Neuronal stem cell (in vitro differentiated cells): ENCODE measurements around the gene TRERF1.
A peak's percentile ranks its signal among the peaks of the same experiment; 100 is the strongest.

Experiments used
- DNase-seq: peaks from one replicate; pipeline ENCODE4 v3.0.0-alpha.2; 2013; ENCODE audit warnings: low spot score
- H2AFZ ChIP-seq: one replicate; pipeline ENCODE4 v1.6.1; 2013; ENCODE audit warnings: mild to moderate bottlenecking, low read length, inconsistent platforms
- H2AK5ac ChIP-seq: 2 replicates; pipeline ENCODE4 v1.6.1; 2013; ENCODE audit warnings: low read depth, mild to moderate bottlenecking, inconsistent platforms, low read length, moderate library complexity, mixed read lengths
- H2BK120ac ChIP-seq: 2 replicates; pipeline ENCODE4 v1.6.1; 2013; ENCODE audit warnings: low read depth, mild to moderate bottlenecking, inconsistent platforms, low read length, moderate library complexity, mixed read lengths
- H2BK12ac ChIP-seq: one replicate; pipeline ENCODE4 v1.6.1; 2013; ENCODE audit warnings: low read length, inconsistent platforms
- H2BK15ac ChIP-seq: 2 replicates; pipeline ENCODE4 v1.6.1; 2013; ENCODE audit warnings: mild to moderate bottlenecking, low read length, inconsistent platforms, mixed read lengths
- H2BK5ac ChIP-seq: one replicate; pipeline ENCODE4 v1.6.1; 2013; ENCODE audit warnings: inconsistent platforms, mild to moderate bottlenecking, low read length, moderate library complexity
- H3K14ac ChIP-seq: one replicate; pipeline ENCODE4 v1.6.1; 2013; ENCODE audit warnings: low read length, inconsistent platforms
- H3K18ac ChIP-seq: 2 replicates; pipeline ENCODE4 v1.6.1; 2013; ENCODE audit warnings: low read length, inconsistent platforms
- H3K23ac ChIP-seq: 2 replicates; pipeline ENCODE4 v1.6.1; 2013; ENCODE audit warnings: low read depth, mild to moderate bottlenecking, mixed read lengths, low read length, inconsistent platforms; ENCODE audit not compliant: poor library complexity
- H3K27ac ChIP-seq: replicated peaks from 3 replicates; pipeline ENCODE4 v1.5.1; 2013; ENCODE audit warnings: low read length, inconsistent platforms
- H3K27me3 ChIP-seq, 3 experiments: 2 replicates each; pipeline ENCODE4 v1.6.1; 2013; ENCODE audit warnings: low read length in 3 of 3, mild to moderate bottlenecking in 2 of 3, inconsistent platforms in 1 of 3, low read depth in 1 of 3, mixed read lengths in 1 of 3, moderate library complexity in 1 of 3; ENCODE audit not compliant: control insufficient read depth in 3 of 3, insufficient read depth in 3 of 3
- H3K36me3 ChIP-seq, 2 donors: replicated peaks in 1 of 2; 2 replicates each; pipeline ENCODE4 v1.6.1; 2013; ENCODE audit warnings: low read length in 2 of 2; ENCODE audit not compliant: control insufficient read depth in 2 of 2, insufficient read depth in 2 of 2
- H3K4ac ChIP-seq: 2 replicates; pipeline ENCODE4 v1.6.1; 2013; ENCODE audit warnings: inconsistent platforms, mild to moderate bottlenecking, low read length, moderate library complexity
- H3K4me1 ChIP-seq, 2 donors: 1 replicate in 1 of 2; 2 replicates in 1 of 2; pipeline ENCODE4 v1.6.1; 2013; ENCODE audit warnings: low read length in 2 of 2, low read depth in 1 of 2; ENCODE audit not compliant: control insufficient read depth in 2 of 2, insufficient read depth in 1 of 2
- H3K4me2 ChIP-seq: one replicate; pipeline ENCODE4 v1.6.1; 2013; ENCODE audit warnings: mild to moderate bottlenecking, low read length, inconsistent platforms; ENCODE audit not compliant: insufficient read depth, poor library complexity, severe bottlenecking
- H3K4me3 ChIP-seq, 2 donors: 2 replicates each; pipeline ENCODE4 v1.5.1; 2013; ENCODE audit warnings: low read length in 2 of 2, mild to moderate bottlenecking in 2 of 2, inconsistent platforms in 1 of 2, moderate library complexity in 1 of 2
- H3K79me1 ChIP-seq: one replicate; pipeline ENCODE4 v1.6.1; 2013; ENCODE audit warnings: low read depth, mild to moderate bottlenecking, inconsistent platforms, low read length, moderate library complexity
- H3K9ac ChIP-seq: one replicate; pipeline ENCODE4 v1.6.1; 2013; ENCODE audit warnings: mild to moderate bottlenecking, low read depth, low read length, inconsistent platforms; ENCODE audit not compliant: poor library complexity
- H3K9me3 ChIP-seq, 2 donors: replicated peaks in 1 of 2; 2 replicates each; pipeline versions ENCODE3 to v1.6.1; 2013; ENCODE audit warnings: low read length in 2 of 2, mild to moderate bottlenecking in 2 of 2, inconsistent platforms in 1 of 2, low read depth in 1 of 2, mixed read lengths in 1 of 2, moderate library complexity in 1 of 2; ENCODE audit not compliant: control insufficient read depth in 2 of 2, insufficient read depth in 1 of 2
- H4K8ac ChIP-seq: one replicate; pipeline ENCODE4 v1.6.1; 2013; ENCODE audit warnings: low read depth, mild to moderate bottlenecking, inconsistent platforms, low read length, moderate library complexity
- H4K91ac ChIP-seq: one replicate; pipeline ENCODE4 v1.6.1; 2013; ENCODE audit warnings: low read length, low read depth, mild to moderate bottlenecking, inconsistent platforms; ENCODE audit not compliant: poor library complexity
- WGBS, 2 donors: extraction: QIAGEN DNeasy Blood & Tissue Kit; methylation state at CpG; one replicate each; pipeline ENCODE4 v1.1.7; 2013; ENCODE audit warnings: missing lambda C conversion rate in 2 of 2, mixed read lengths in 1 of 2; ENCODE audit not compliant: insufficient read length in 2 of 2, insufficient replicate concordance in 1 of 2; ENCODE audit errors: extremely low coverage in 2 of 2; 5-methylcytosine and 5-hydroxymethylcytosine counted together

TRERF1 gene

GRCh38 chr6:42426191-42426590 lies 25.5 kb downstream of the TRERF1 start:
- no peak overlapping the region for H4K8ac ChIP-seq
- H2BK15ac ChIP-seq, result no peak overlapping the region
- no peak overlapping the region for H2BK5ac ChIP-seq
- H3K23ac ChIP-seq, result no peak overlapping the region
- no peaks in the 10 kb centered on the region for H3K36me3 ChIP-seq
- H3K14ac ChIP-seq, result no peak overlapping the region
- no peak overlapping the region for H4K91ac ChIP-seq
- no peak overlapping the region for H2AK5ac ChIP-seq
- peaks cover 10 to 18% of the 10 kb centered on the region in 2 donors for H3K4me1 ChIP-seq
- no peak overlapping the region for H3K18ac ChIP-seq
- WGBS, 2 donors, result no CpG with 5 or more reads among the region's 2 CpGs
- H3K4ac ChIP-seq, result no peak overlapping the region
- no peak overlapping the region for H2BK12ac ChIP-seq
- H3K27me3 ChIP-seq, result no peaks in the 10 kb centered on the region
- peaks cover 0 to 2% of the 10 kb centered on the region in 2 donors for H3K9me3 ChIP-seq
- no peak overlapping the region for H2BK120ac ChIP-seq
- no peak overlapping the region for H3K27ac ChIP-seq
- no peak overlapping the region for H3K4me3 ChIP-seq
- H3K9ac ChIP-seq, result no peak overlapping the region
- H3K79me1 ChIP-seq, result peaks cover 9% of the 10 kb centered on the region
- H2AFZ ChIP-seq, result no peak overlapping the region
- no peak overlapping the region for H3K4me2 ChIP-seq
- no peak for DNase-seq

- Histone ChIP-seq H3K9me3 (peaks cover 0 to 2% of the 10 kb centered on the region in 2 donors), H3K4me1 (peaks cover 10 to 20% of the 10 kb centered on the region in 2 donors), H3K18ac (no peak overlapping the region), H3K36me3 (no peaks in the 10 kb centered on the region), H2BK15ac (no peak overlapping the region), H3K9ac (no peak overlapping the region), H2AK5ac (no peak overlapping the region), H2BK120ac (no peak overlapping the region), H3K14ac (no peak overlapping the region), H3K27ac (no peak overlapping the region), H3K79me1 (peaks cover 9% of the 10 kb centered on the region), H4K8ac (no peak overlapping the region), H2BK12ac (no peak overlapping the region), H3K23ac (no peak overlapping the region), H3K4me3 (no peak overlapping the region), H4K91ac (no peak overlapping the region), H3K27me3 (no peaks in the 10 kb centered on the region), H2AFZ (no peak overlapping the region), H2BK5ac (no peak overlapping the region), H3K4me2 (no peak overlapping the region), H3K4ac (no peak overlapping the region)
- no peak for DNase-seq
- no CpG with 5 or more reads among the region's 4 CpGs for WGBS, 2 donors
Measured at GRCh38 chr6:42424906-42425474, 26.7 kb downstream of the TRERF1 start.

- Histone ChIP-seq H2BK120ac (no peak overlapping the region), H3K27me3 (no peaks in the 10 kb centered on the region), H3K23ac (no peak overlapping the region), H2AK5ac (no peak overlapping the region), H3K27ac (no peak overlapping the region), H3K4ac (no peak overlapping the region), H3K4me3 (peak overlapping the region in 1 of 2 donors; percentile 48), H4K91ac (no peak overlapping the region), H4K8ac (no peak overlapping the region), H3K79me1 (peaks cover 7% of the 10 kb centered on the region), H3K36me3 (no peaks in the 10 kb centered on the region), H2BK5ac (no peak overlapping the region), H3K4me1 (peaks cover under 1 to 14% of the 10 kb centered on the region in 2 donors), H3K9ac (no peak overlapping the region), H2BK15ac (no peak overlapping the region), H3K4me2 (no peak overlapping the region), H3K18ac (no peak overlapping the region), H2AFZ (no peak overlapping the region), H3K9me3 (peaks cover 0 to 2% of the 10 kb centered on the region in 2 donors), H3K14ac (no peak overlapping the region), H2BK12ac (no peak overlapping the region)
- no CpG with 5 or more reads among the region's 8 CpGs for WGBS, 2 donors
- DNase-seq, result no peak
Measured at GRCh38 chr6:42423244-42423643, 28.5 kb downstream of the TRERF1 start.

DNA sequence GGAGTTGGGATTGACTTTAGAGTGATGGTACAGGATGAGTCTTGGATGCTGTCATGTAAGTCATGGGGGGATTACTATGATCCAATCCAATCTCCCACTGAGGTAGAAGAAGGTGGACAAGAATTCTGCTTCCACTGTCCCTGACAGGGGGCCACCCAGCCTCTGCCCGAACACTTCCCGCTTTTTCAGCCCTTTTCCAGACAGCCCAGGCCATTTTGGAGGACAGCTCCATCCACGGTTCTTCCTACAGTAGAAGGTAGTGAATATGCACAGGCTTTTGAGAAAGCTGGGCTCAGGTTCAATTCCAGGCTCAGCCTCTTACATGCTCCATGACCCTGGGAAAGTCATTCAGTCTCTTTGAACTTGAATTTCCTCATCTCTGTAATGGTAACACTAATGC lies 31.0 kb downstream of the TRERF1 start:
- no peak for DNase-seq
- no peaks in the 10 kb centered on the region for H3K27me3 ChIP-seq
- no peak overlapping the region for H3K18ac ChIP-seq
- H3K4me1 ChIP-seq, result peaks cover 0 to 11% of the 10 kb centered on the region in 2 donors
- no peak overlapping the region for H4K8ac ChIP-seq
- H2AK5ac ChIP-seq, result no peak overlapping the region
- no peak overlapping the region for H4K91ac ChIP-seq
- H3K23ac ChIP-seq, result no peak overlapping the region
- H3K36me3 ChIP-seq, result no peaks in the 10 kb centered on the region
- H3K4ac ChIP-seq, result no peak overlapping the region
- H2BK120ac ChIP-seq, result no peak overlapping the region
- H3K9ac ChIP-seq, result no peak overlapping the region
- no peak overlapping the region for H2BK5ac ChIP-seq
- peaks cover 8% of the 10 kb centered on the region for H3K79me1 ChIP-seq
- H2BK15ac ChIP-seq, result no peak overlapping the region
- no CpG with 5 or more reads among the region's 3 CpGs for WGBS, 2 donors
- no peak overlapping the region for H3K14ac ChIP-seq
- H3K4me2 ChIP-seq, result no peak overlapping the region
- no peak overlapping the region for H3K27ac ChIP-seq
- H2AFZ ChIP-seq, result no peak overlapping the region
- no peak overlapping the region for H2BK12ac ChIP-seq
- H3K9me3 ChIP-seq, result peaks cover 0 to 2% of the 10 kb centered on the region in 2 donors
- H3K4me3 ChIP-seq, result no peak overlapping the region
